DND-41 (cell line): ENCODE data around the gene TSPAN5.
A peak's percentile ranks its signal among the peaks of the same experiment; 100 is the strongest.

ENCODE experiments used
- ATAC-seq: fragments of 200-7000 bp; cut with Tn5 transposase; 3 replicates; pipeline ENCODE4 v1.9.1; 2021; ENCODE audit warnings: low read depth; ENCODE audit not compliant: insufficient read depth
- DNase-seq: peaks from one replicate; pipeline ENCODE4 v3.0.0-alpha.2; 2020
- H2AFZ ChIP-seq: 2 replicates; pipeline ENCODE4 v1.6.0; 2012; ENCODE audit warnings: low read depth, low read length
- H3K27ac ChIP-seq: 2 replicates; pipeline ENCODE4 v1.5.1; 2012; ENCODE audit warnings: low read length, inconsistent platforms
- H3K27me3 ChIP-seq: fragments of 200-600 bp; sonication (generic); 2 replicates; pipeline ENCODE4 v1.6.0; 2012; ENCODE audit warnings: low read length, mild to moderate bottlenecking, inconsistent platforms; ENCODE audit not compliant: insufficient read depth, poor library complexity
- H3K36me3 ChIP-seq: 2 replicates; pipeline ENCODE4 v1.5.1; 2012; ENCODE audit warnings: low read length, inconsistent platforms; ENCODE audit not compliant: insufficient read depth
- H3K4me1 ChIP-seq: 2 replicates; pipeline ENCODE4 v1.5.1; 2012; ENCODE audit warnings: mild to moderate bottlenecking, low read length; ENCODE audit not compliant: insufficient read depth
- H3K4me2 ChIP-seq: 2 replicates; pipeline ENCODE4 v1.6.0; 2012; ENCODE audit warnings: mild to moderate bottlenecking, moderate library complexity, low read length, inconsistent platforms; ENCODE audit not compliant: insufficient read depth
- H3K4me3 ChIP-seq, 2 experiments: fragments of 200-600 bp in 1 of 2; shearing (Covaris generic) in 1 of 2; 2 replicates each; pipeline ENCODE4 v1.5.1; 2012 to 2016; ENCODE audit warnings: inconsistent platforms in 2 of 2, low read length in 2 of 2, mild to moderate bottlenecking in 2 of 2, low read depth in 1 of 2, moderate library complexity in 1 of 2
- H3K79me2 ChIP-seq: 2 replicates; pipeline ENCODE4 v1.6.0; 2012; ENCODE audit warnings: low read length, inconsistent platforms; ENCODE audit not compliant: insufficient read depth
- H3K9ac ChIP-seq: 2 replicates; pipeline ENCODE4 v1.6.0; 2012; ENCODE audit warnings: low read depth, mild to moderate bottlenecking, inconsistent platforms, low read length, moderate library complexity
- H3K9me3 ChIP-seq: 2 replicates; pipeline ENCODE4 v1.5.1; 2012; ENCODE audit warnings: low read length, moderate library complexity, mild to moderate bottlenecking, inconsistent platforms; ENCODE audit not compliant: insufficient read depth, severe bottlenecking
- H4K20me1 ChIP-seq: 2 replicates; pipeline ENCODE4 v1.6.0; 2012; ENCODE audit warnings: low read length; ENCODE audit not compliant: insufficient read depth
- CTCF ChIP-seq: IDR thresholded peaks from 2 replicates; pipeline ENCODE4 v1.5.1; 2012; ENCODE audit warnings: borderline replicate concordance, low read length, moderate library complexity, mild to moderate bottlenecking; ENCODE audit not compliant: poor library complexity, severe bottlenecking; ENCODE audit errors: extremely low read depth
- EZH2 ChIP-seq: IDR thresholded peaks from 3 replicates; pipeline ENCODE4 v1.6.1; 2012; ENCODE audit warnings: borderline replicate concordance, low read depth, mild to moderate bottlenecking, moderate library complexity, low read length, inconsistent platforms; ENCODE audit not compliant: severe bottlenecking

The TSPAN5 gene

GRCh38 chr4:98627531-98628257 is 30.7 kb downstream of the TSPAN5 start:
- H3K79me2 ChIP-seq = no peaks in the 10 kb centered on the region
- ATAC-seq (no peak), DNase-seq (no peak)

GRCh38 chr4:98626350-98626749 is 32.1 kb downstream of the TSPAN5 start:
- no peaks in the 10 kb centered on the region for H3K9me3 ChIP-seq
- ATAC-seq (peak; percentile 5; the same call in 1 of the 3 replicates), DNase-seq (no peak)
- H3K79me2 ChIP-seq = no peaks in the 10 kb centered on the region
- H3K4me1 ChIP-seq = no peaks in the 10 kb centered on the region
- H4K20me1 ChIP-seq = no peaks in the 10 kb centered on the region
- no peaks in the 10 kb centered on the region for H3K27me3 ChIP-seq
- H3K9ac ChIP-seq = no peak overlapping the region
- H3K36me3 ChIP-seq = no peaks in the 10 kb centered on the region
- TF ChIP-seq EZH2 = no peak
- TF ChIP-seq CTCF = no peak
- H3K27ac ChIP-seq = no peak overlapping the region
- no peak overlapping the region for H3K4me2 ChIP-seq
- H2AFZ ChIP-seq = no peak overlapping the region
- no peak overlapping the region for H3K4me3 ChIP-seq

More at GRCh38 chr4:98627531-98628257, 30.7 kb downstream of the TSPAN5 start:
- no peak overlapping the region for H3K4me3 ChIP-seq
- no peaks in the 10 kb centered on the region for H4K20me1 ChIP-seq
- no peaks in the 10 kb centered on the region for H3K9me3 ChIP-seq
- no peak overlapping the region for H2AFZ ChIP-seq
- H3K27me3 ChIP-seq = no peaks in the 10 kb centered on the region
- H3K9ac ChIP-seq = no peak overlapping the region
- no peak for TF ChIP-seq CTCF
- no peak for TF ChIP-seq EZH2
- H3K36me3 ChIP-seq = no peaks in the 10 kb centered on the region
- H3K27ac ChIP-seq = no peak overlapping the region
- H3K4me2 ChIP-seq = no peak overlapping the region
- no peaks in the 10 kb centered on the region for H3K4me1 ChIP-seq

- Histone ChIP-seq H3K9ac (no peak overlapping the region), H3K4me2 (no peak overlapping the region), H3K4me3 (no peak overlapping the region), H3K36me3 (no peaks in the 10 kb centered on the region), H3K9me3 (no peaks in the 10 kb centered on the region), H3K27ac (no peak overlapping the region), H3K27me3 (no peaks in the 10 kb centered on the region), H4K20me1 (no peaks in the 10 kb centered on the region), H3K79me2 (no peaks in the 10 kb centered on the region), H2AFZ (no peak overlapping the region), H3K4me1 (no peaks in the 10 kb centered on the region)
- ATAC-seq (no peak), DNase-seq (no peak)
- no peak for TF ChIP-seq EZH2
- TF ChIP-seq CTCF = no peak
Observed at GRCh38 chr4:98625920-98626319, 32.5 kb downstream of the TSPAN5 start.
